Right lobe of liver (tissue), 6 donors: ENCODE measurements around the gene PVRIG. TPM values are rescaled to one million over a fixed set of nuclear protein-coding genes. Genes with fewer than 3 reads are reported as not detected.
"Not testable (repeated sequence)": the region's sequence is repeated elsewhere in the genome, so short reads cannot be mapped to it uniquely, and the experiment has no call there.

Experiments used
- ATAC-seq, 4 donors: fragments of 200-7000 bp; cut with Tn5 transposase; one replicate each; pipeline ENCODE4 v1.9.1; 2020; ENCODE audit warnings: mild to moderate bottlenecking in 4 of 4, moderate library complexity in 4 of 4
- DNase-seq, 3 donors: peaks; one replicate each; pipeline ENCODE4 v3.0.0-alpha.2; 2020
- H3K27ac ChIP-seq, 3 donors: fragments of 200-600 bp; one replicate each; pipeline ENCODE4 v1.8.0; 2022
- H3K27me3 ChIP-seq, 2 donors: fragments of 200-600 bp; one replicate each; pipeline ENCODE4 v1.8.0; 2022
- H3K36me3 ChIP-seq, 4 donors: fragments of 200-600 bp; sonication (generic) in 1 of 4; one replicate each; pipeline versions ENCODE4 v1.5.1 to v1.8.0; 2017 to 2022; ENCODE audit warnings: control low read depth in 1 of 4
- H3K4me1 ChIP-seq, 4 donors: fragments of 200-600 bp; sonication (generic) in 1 of 4; one replicate each; pipeline versions ENCODE4 v1.5.1 to v1.8.0; 2017 to 2022; ENCODE audit warnings: control low read depth in 1 of 4
- H3K4me3 ChIP-seq, 3 donors: fragments of 200-600 bp; one replicate each; pipeline ENCODE4 v1.8.0; 2022
- H3K9me3 ChIP-seq, 4 donors: fragments of 200-600 bp; sonication (generic) in 1 of 4; one replicate each; pipeline versions ENCODE4 v1.5.1 to v1.8.0; 2017 to 2022; ENCODE audit warnings: control low read depth in 1 of 4
- CTCF ChIP-seq, 4 donors: fragments of 200-600 bp in 3 of 4; fragments of 450-650 bp in 1 of 4; IDR thresholded peaks; one replicate each; pipeline versions ENCODE4 v1.5.1 to v1.8.0; 2016 to 2022; ENCODE audit warnings: antibody characterized with exemption in 4 of 4, mild to moderate bottlenecking in 2 of 4
- POLR2A ChIP-seq: fragments of 450-650 bp; IDR thresholded peaks from one replicate; pipeline ENCODE4 v1.6.1; 2017; ENCODE audit warnings: antibody characterized with exemption, mild to moderate bottlenecking
- WGBS: methylation state at CpG from one replicate; pipeline ENCODE4 v1.1.6; 2018; ENCODE audit warnings: low coverage, low lambda C conversion rate; ENCODE audit not compliant: insufficient coverage; ENCODE audit errors: missing lambda C conversion rate; 5-methylcytosine and 5-hydroxymethylcytosine counted together
- intact Hi-C, 2 donors: fragments of 100-400 bp; cut with DNase I; formaldehyde crosslinking; loops; one replicate each; pipeline versions ENCODE4 v1.11.2 to v1.14.1; 2022
- total RNA-seq, 6 experiments: library from RNA; depleted of rRNA in 2 of 6; stranded (reverse); fragments of >200 nt in 2 of 6; fragmentation: NEBNext Ultra II Directional in 3 of 6; extraction: Animal tissue kit (Norgen Biotek cat#: 25700) in 3 of 6; gene quantifications; one replicate each; pipeline versions ENCODE4 v1.1.0 to v1.2.4, GENCODE V29; 2016 to 2023
- donor health status: DM: no; HTN: yes; CAD: no.
- donor health status: DM: no; HTN: no; CAD: no.
- donor health status: DM: no; HTN: no; CAD: no.
- donor health status: DM: no; HTN: yes; CAD: no.
- donor health status: DM: no; HTN: yes; CAD: no.

PVRIG gene
- total RNA-seq, 6 experiments from 2014 or later: 0.17 to 0.89 (median 0.37) TPM; not detected in 3

DNA sequence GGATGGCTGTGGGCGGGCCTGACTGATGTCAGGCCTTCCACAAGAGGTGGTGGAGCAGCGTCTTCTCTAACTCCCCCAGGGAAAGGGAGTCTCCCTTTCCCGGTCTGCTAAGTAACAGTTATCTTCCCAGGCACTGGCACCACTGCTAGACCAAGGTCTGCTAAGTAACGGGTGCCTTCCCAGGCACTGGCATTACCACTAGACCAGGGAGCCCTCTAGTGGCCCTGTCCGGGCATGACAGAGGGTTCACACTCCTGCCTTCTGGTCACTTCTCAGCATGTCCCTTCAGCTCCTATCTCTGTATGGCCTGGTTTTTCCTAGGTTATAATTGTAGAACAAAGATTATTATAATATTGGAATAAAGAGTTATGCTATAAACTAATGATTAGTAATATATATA is 1.8 kb upstream of the PVRIG start:
- 0% methylated on average over 1 of the region's 5 CpGs for whole genome bisulfite sequencing
- DNase-seq (peak; percentile 84 to 89 (median 88)), ATAC-seq (peak in 2 of 4 donors; percentile 17 to 40)
- H3K4me1 ChIP-seq, H3K27ac ChIP-seq, H3K9me3 ChIP-seq, H3K36me3 ChIP-seq, H3K27me3 ChIP-seq, H3K4me3 ChIP-seq, intact Hi-C loops: not testable (repeated sequence)
- TF ChIP-seq CTCF (IDR thresholded peaks at IDR 0.05): peak; percentile 33 to 66 (median 55)

DNA sequence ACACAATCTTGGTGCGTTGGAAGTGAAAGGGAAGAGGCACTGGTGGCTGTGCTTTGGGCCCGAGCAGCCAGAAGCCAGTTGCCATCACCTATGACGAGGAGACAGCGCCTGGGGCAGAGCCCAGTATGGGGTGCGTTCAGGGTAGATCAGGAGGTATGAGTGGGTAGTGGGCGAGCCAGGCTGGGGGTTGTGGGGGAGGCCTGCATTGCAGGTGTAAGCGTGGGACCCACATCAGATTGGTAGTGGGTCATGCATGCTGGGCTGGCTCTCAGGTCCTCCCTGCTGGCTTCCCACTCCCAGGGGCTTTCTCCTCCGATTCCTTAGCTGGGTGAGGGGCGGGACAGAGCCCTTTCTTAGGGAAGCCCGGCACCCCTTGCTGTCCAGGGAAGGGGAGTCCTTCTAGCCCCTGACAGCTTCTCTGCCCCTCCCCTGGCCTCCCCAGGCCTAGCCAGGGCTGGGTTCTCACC is 445 bp upstream of the PVRIG start:
- intact Hi-C loops: no loop called here
- H3K27me3 ChIP-seq: no peaks in the 10 kb centered on the region

GRCh38 chr7:100220586-100221230 is 959 bp downstream of the PVRIG start:
- no peak for DNase-seq
- no peak for TF ChIP-seq POLR2A
- no peak for TF ChIP-seq CTCF (IDR thresholded peaks at IDR 0.05)
- Histone ChIP-seq H3K4me3 (no peak overlapping the region), H3K9me3 (no peaks in the 10 kb centered on the region), H3K27me3 (no peaks in the 10 kb centered on the region), H3K4me1 (no peaks in the 10 kb centered on the region), H3K36me3 (no peaks in the 10 kb centered on the region), H3K27ac (peak overlapping the region in 2 of 3 donors; percentile 43 to 54)
- intact Hi-C loops: loop anchor here (10.0 kb wide), 1 partner anchor 86 kb away; no protein-coding TSS in a partner anchor
- no peak for ATAC-seq
- 88% methylated on average over 3 of the region's 22 CpGs for WGBS

More for the DNA sequence above, 445 bp upstream of the PVRIG start:
- no peak for ATAC-seq
- 82% methylated on average over 4 of the region's 10 CpGs for WGBS
- Histone ChIP-seq H3K4me1 (no peaks in the 10 kb centered on the region), H3K36me3 (no peaks in the 10 kb centered on the region), H3K4me3 (no peak overlapping the region), H3K9me3 (no peaks in the 10 kb centered on the region), H3K27ac (no peak overlapping the region)
- TF ChIP-seq CTCF (IDR thresholded peaks at IDR 0.05) (no peak), POLR2A (no peak)
- DNase-seq: no peak

DNA sequence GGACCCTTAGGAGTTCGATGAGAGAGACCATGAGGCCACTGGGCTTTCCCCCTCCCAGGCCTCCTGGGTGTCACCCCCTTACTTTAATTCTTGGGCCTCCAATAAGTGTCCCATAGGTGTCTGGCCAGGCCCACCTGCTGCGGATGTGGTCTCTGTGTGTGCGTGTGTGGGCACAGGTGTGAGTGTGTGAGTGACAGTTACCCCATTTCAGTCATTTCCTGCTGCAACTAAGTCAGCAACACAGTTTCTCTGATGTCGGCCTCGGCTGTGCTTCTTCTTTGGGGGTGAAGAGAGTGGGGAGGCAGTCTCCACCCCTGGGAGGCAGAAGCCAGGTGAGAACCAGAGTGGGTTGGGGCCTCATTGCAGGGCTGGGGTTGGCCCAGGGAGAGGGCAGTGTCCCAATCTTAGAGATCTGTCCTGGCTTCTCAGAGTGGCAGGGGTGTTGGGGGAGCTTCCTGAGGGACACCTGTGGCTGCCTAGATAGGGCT is 1.5 kb downstream of the PVRIG start:
- Histone ChIP-seq H3K4me3 (no peak overlapping the region), H3K36me3 (no peaks in the 10 kb centered on the region), H3K27me3 (no peaks in the 10 kb centered on the region), H3K27ac (peak overlapping the region in 2 of 3 donors; percentile 43 to 54), H3K4me1 (no peaks in the 10 kb centered on the region), H3K9me3 (no peaks in the 10 kb centered on the region)
- ATAC-seq (peak in 3 of 4 donors; percentile 10 to 26 (median 11)), DNase-seq (peak in 1 of 3 donors; percentile 29)
- intact Hi-C loops: loop anchor here (10.0 kb wide), 1 partner anchor 86 kb away; no protein-coding TSS in a partner anchor
- no peak for TF ChIP-seq POLR2A
- TF ChIP-seq CTCF (IDR thresholded peaks at IDR 0.05): no peak
- WGBS: 60% methylated on average over 2 of the region's 5 CpGs
